Renal cortical epithelial cell (primary cell): ENCODE data around the gene LITAF. TPM values are rescaled to one million over a fixed set of nuclear protein-coding genes. Genes with fewer than 3 reads are reported as not detected.

Experiments used
- total RNA-seq: library from RNA; depleted of rRNA; stranded (reverse); fragments of >200 nt; gene quantifications from 2 replicates; pipeline ENCODE4 v1.2.3, GENCODE V29; 2014

Gene LITAF
- total RNA-seq, 1 donor from 2014 or later = 59.2 TPM

Other genes with a start within 250 kb of the LITAF start
- 6.0 and 7.3 TPM in 2 replicates for gene RMI2, start 241.5 kb downstream of the LITAF start, total RNA-seq
- gene SNN, start 81.5 kb upstream of the LITAF start, total RNA-seq = 25.4 and 50.7 TPM in 2 replicates
- 38.3 and 47.9 TPM in 2 replicates for gene TXNDC11, start 155.9 kb upstream of the LITAF start, total RNA-seq
- 34.2 and 77.0 TPM in 2 replicates for gene ZC3H7A, start 210.3 kb upstream of the LITAF start, total RNA-seq